Measurements from ENCODE around the gene PCED1B. TPM values are rescaled to one million over a fixed set of nuclear protein-coding genes. Genes with fewer than 3 reads are reported as not detected.

The PCED1B gene
- total and polyA plus RNA-seq, 12 donors: 0.49 to 4.8 (median 0.88) TPM

DNA sequence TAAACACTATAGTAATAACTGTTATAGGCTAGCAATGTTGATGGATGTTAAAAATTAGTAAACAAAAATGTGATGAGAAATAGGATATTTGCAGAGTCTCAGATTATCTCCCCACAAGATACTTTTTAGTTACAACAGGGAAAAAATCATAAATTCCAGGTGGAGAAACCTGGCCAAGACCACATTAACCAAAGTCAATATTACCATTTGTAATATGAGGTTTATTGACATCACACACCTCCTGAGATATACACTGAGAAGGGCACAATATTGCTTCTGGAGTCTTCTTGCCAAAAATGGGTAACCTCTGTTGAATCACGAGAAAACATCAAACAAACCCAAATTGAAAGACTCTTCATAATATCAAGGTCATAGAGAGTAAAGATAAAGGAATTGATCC lies 72.7 kb downstream of the PCED1B start:
- Histone ChIP-seq H3K27me3 (no peaks in the 10 kb centered on the region), H3K9me3 (peaks cover 0 to 17% (median 0%) of the 10 kb centered on the region in 11 donors), H3K27ac (no peak overlapping the region), H3K4me1 (peaks cover 0 to 14% (median 9%) of the 10 kb centered on the region in 9 donors), H3K36me3 (no peaks in the 10 kb centered on the region), H3K4me3 (no peak overlapping the region)
- no peak for ATAC-seq
- intact Hi-C loops (cut with DNase I): no loop called here
- TF ChIP-seq, protein P1, sequence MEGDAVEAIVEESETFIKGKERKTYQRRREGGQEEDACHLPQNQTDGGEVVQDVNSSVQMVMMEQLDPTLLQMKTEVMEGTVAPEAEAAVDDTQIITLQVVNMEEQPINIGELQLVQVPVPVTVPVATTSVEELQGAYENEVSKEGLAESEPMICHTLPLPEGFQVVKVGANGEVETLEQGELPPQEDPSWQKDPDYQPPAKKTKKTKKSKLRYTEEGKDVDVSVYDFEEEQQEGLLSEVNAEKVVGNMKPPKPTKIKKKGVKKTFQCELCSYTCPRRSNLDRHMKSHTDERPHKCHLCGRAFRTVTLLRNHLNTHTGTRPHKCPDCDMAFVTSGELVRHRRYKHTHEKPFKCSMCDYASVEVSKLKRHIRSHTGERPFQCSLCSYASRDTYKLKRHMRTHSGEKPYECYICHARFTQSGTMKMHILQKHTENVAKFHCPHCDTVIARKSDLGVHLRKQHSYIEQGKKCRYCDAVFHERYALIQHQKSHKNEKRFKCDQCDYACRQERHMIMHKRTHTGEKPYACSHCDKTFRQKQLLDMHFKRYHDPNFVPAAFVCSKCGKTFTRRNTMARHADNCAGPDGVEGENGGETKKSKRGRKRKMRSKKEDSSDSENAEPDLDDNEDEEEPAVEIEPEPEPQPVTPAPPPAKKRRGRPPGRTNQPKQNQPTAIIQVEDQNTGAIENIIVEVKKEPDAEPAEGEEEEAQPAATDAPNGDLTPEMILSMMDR (IDR thresholded peaks at IDR 0.05): no peak
- WGBS, 2 donors: 95 to 96% methylated on average over 1 of the region's 1 CpG
- DNase-seq: no peak

DNA sequence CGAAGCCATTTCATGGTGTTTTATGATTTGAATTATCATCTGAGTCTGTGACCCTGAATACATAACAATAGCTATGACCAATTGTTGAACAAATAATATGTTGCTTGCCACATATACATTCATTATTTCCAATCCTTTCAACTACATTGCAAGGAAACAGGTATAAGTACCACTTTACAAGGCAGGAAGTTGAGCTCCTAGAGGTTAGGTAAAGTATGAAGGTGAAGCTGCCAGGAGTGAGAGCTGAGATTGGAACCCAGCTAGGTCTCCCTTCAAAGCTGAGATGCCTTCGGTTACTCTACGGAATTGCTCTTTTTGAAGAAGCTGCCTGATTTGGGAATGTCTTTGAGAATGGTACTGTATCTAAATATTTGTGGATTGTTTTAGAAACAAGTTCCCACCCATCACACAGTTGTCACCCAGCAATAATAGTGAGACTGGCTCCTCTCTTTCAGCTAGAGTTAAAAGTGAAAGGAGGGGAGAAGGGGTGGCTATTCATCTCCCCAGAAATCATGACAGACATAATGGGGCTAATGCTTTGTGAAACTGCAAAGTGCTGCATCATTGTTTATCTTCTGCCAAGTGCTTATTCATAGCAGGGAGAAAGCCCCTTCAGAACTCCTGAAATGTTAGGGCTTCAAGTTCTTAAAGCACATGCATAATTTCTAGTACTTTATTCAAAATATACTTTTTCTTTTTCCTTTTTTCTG lies 76.2 kb downstream of the PCED1B start:
- ATAC-seq (no peak), DNase-seq (no peak)
- Histone ChIP-seq H3K36me3 (no peaks in the 10 kb centered on the region), H3K4me1 (peaks cover 0 to 14% (median 9%) of the 10 kb centered on the region in 9 donors), H3K9me3 (peaks cover 0 to 25% (median 0%) of the 10 kb centered on the region in 11 donors), H3K4me3 (no peak overlapping the region), H3K27me3 (no peaks in the 10 kb centered on the region), H3K27ac (peak overlapping the region in 3 of 10 donors; percentile 24 to 48 (median 43))
- WGBS, 2 donors: 83 to 84% methylated on average over 3 of the region's 3 CpGs
- intact Hi-C loops (cut with DNase I): no loop called here
- TF ChIP-seq, protein P1 (IDR thresholded peaks at IDR 0.05): no peak

- Histone ChIP-seq H3K9me3 (peaks cover 0 to 23% (median 0%) of the 10 kb centered on the region in 11 donors), H3K4me3 (no peak overlapping the region), H3K4me1 (peaks cover 0 to 14% (median 9%) of the 10 kb centered on the region in 9 donors), H3K36me3 (no peaks in the 10 kb centered on the region), H3K27me3 (no peaks in the 10 kb centered on the region), H3K27ac (peak overlapping the region in 1 of 10 donors; percentile 43)
- intact Hi-C loops (cut with DNase I): no loop called here
- TF ChIP-seq, protein P1 (IDR thresholded peaks at IDR 0.05): no peak
- ATAC-seq (peak in 7 of 8 donors; percentile 51 to 88 (median 66)), DNase-seq (peak; percentile 20 to 44)
- WGBS, 2 donors: 49 to 63% methylated on average over 2 of the region's 2 CpGs
Measured at GRCh38 chr12:47156167-47156736, 76.8 kb downstream of the PCED1B start.

GRCh38 chr12:47158792-47159191 lies 79.4 kb downstream of the PCED1B start:
- peaks cover 0 to 21% (median 0%) of the 10 kb centered on the region in 11 donors for H3K9me3 ChIP-seq
- H3K36me3 ChIP-seq: no peaks in the 10 kb centered on the region
- no peaks in the 10 kb centered on the region for H3K27me3 ChIP-seq
- intact Hi-C loops (cut with DNase I): no loop called here
- H3K27ac ChIP-seq: no peak overlapping the region
- TF ChIP-seq, protein P1 (IDR thresholded peaks at IDR 0.05): no peak
- DNase-seq: no peak
- ATAC-seq: no peak
- no peak overlapping the region for H3K4me3 ChIP-seq
- WGBS, 2 donors: 31 to 37% methylated on average over 1 of the region's 1 CpG
- peaks cover 0 to 14% (median 9%) of the 10 kb centered on the region in 9 donors for H3K4me1 ChIP-seq
